Pancreas (tissue), 10 donors: ENCODE measurements around the gene CLN6. TPM values are rescaled to one million over a fixed set of nuclear protein-coding genes. Genes with fewer than 3 reads are reported as not detected.

Source experiments
- ATAC-seq, 4 donors: fragments of 200-7000 bp; cut with Tn5 transposase; one replicate each; pipeline versions ENCODE4 v1.8.0 to v1.9.1; 2020; ENCODE audit warnings: mild to moderate bottlenecking in 4 of 4, moderate library complexity in 4 of 4
- DNase-seq, 6 donors: peaks; one replicate each; pipeline ENCODE4 v3.0.0-alpha.2; 2020
- FAIRE-seq: peaks from 2 replicates; lab custom pipeline; 2012; peaks lifted over from hg19 to GRCh38; lab: Jason Lieb, UNC
- H3K27ac ChIP-seq, 4 donors: fragments of 200-600 bp; sonication (generic); 1 replicate in 3 of 4; 2 replicates in 1 of 4; pipeline versions ENCODE4 v1.5.0 to v1.8.0; 2020
- H3K27me3 ChIP-seq, 4 donors: fragments of 200-600 bp; one replicate each; pipeline ENCODE4 v1.8.0; 2021
- H3K36me3 ChIP-seq, 3 donors: fragments of 200-600 bp; sonication (generic) in 1 of 3; one replicate each; pipeline versions ENCODE4 v1.5.0 to v1.8.0; 2020 to 2021
- H3K4me1 ChIP-seq, 3 donors: fragments of 200-600 bp; one replicate each; pipeline ENCODE4 v1.8.0; 2021
- H3K4me3 ChIP-seq, 4 donors: fragments of 200-600 bp; sonication (generic) in 2 of 4; one replicate each; pipeline versions ENCODE4 v1.5.0 to v1.8.0; 2020 to 2021
- H3K9me3 ChIP-seq, 4 donors: fragments of 200-600 bp; one replicate each; pipeline ENCODE4 v1.8.0; 2021
- CTCF ChIP-seq, 4 donors: fragments of 200-600 bp; sonication (generic) in 3 of 4; IDR thresholded peaks; one replicate each; pipeline versions ENCODE4 v1.5.0 to v1.8.0; 2021; ENCODE audit warnings: antibody characterized with exemption in 4 of 4
- WGBS, 2 donors: extraction: QIAGEN DNeasy Blood & Tissue Kit; methylation state at CpG; one replicate each; pipeline ENCODE4 v1.1.7; 2013; 5-methylcytosine and 5-hydroxymethylcytosine counted together
- intact Hi-C, 3 donors: fragments of 100-400 bp; cut with DNase I; formaldehyde crosslinking; loops; one replicate each; pipeline versions ENCODE4 v1.11.1 to v1.14.2; 2022
- polyA plus RNA-seq, 2 donors: library from polyadenylated mRNA; stranded (reverse); fragments of 200-250 nt; gene quantifications; one replicate each; pipeline ENCODE4 v1.2.3, GENCODE V29; 2013
- total RNA-seq, 6 donors: library from RNA; stranded (reverse); fragmentation: NEBNext Ultra II Directional in 4 of 6; extraction: Animal tissue kit (Norgen Biotek cat#: 25700) in 4 of 6; gene quantifications; one replicate each; pipeline versions ENCODE4 v1.2.1 to v1.2.4, GENCODE V29; 2021 to 2023
- donor health status: healthy with polysubstance abuse.
- donor health status: DM: no; HTN: no; CAD: no; lungs with moderate emphysema.
- donor health status: DM: no; HTN: no; CAD: no.
- donor health status: control.
- donor health status: control.
- donor health status: Bipolar disorder and iron deficiency.
- donor health status: DM: yes; HTN: yes; CAD: no.
- donor health status: DM: no; HTN: no; CAD: no.
- donor health status: DM: no; HTN: no; CAD: no.
- donor health status: DM: yes; HTN: yes; CAD: no.

Gene CLN6
- total and polyA plus RNA-seq, 8 donors = 10.6 to 23.3 (median 13.6) TPM

GRCh38 chr15:68277131-68277602 lies 47.6 kb upstream of the CLN6 start:
- ATAC-seq (peak; percentile 5 to 31 (median 26)), DNase-seq (peak in 1 of 6 donors; percentile 67), FAIRE-seq (no peak)
- Histone ChIP-seq H3K9me3 (no peaks in the 10 kb centered on the region), H3K4me1 (peaks cover 6 to 34% (median 24%) of the 10 kb centered on the region in 3 donors), H3K4me3 (peak overlapping the region; percentile 84 to 96 (median 92)), H3K27me3 (no peaks in the 10 kb centered on the region), H3K36me3 (no peaks in the 10 kb centered on the region), H3K27ac (peak overlapping the region; percentile 91 to 97 (median 94))
- TF ChIP-seq CTCF (IDR thresholded peaks at IDR 0.05) = no peak
- 1% methylated on average over 25 of the region's 25 CpGs for WGBS, 2 donors
- intact Hi-C loops = no loop called here

DNA sequence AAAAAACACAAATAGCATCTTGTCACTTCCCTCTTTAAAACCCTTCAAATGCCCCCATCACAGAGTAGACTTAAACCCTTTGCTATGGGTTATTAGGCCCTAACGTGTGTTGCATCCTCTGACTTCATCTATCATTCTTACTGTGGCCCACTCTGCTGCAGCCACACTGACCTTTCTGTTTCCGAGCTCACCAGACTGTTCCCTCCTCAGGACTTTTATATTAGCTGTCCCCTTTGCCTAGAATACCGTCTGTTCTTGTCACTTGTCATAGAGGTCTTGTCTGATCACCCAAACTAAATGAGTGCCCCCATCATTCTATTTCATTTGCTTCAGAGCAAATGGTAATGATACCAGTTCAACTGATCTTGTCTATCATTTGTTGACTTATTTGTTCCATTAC lies 47.1 kb upstream of the CLN6 start:
- 44 to 61% methylated on average over 3 of the region's 3 CpGs for WGBS, 2 donors
- no peak for DNase-seq
- Histone ChIP-seq H3K36me3 (no peaks in the 10 kb centered on the region), H3K4me1 (peaks cover 6 to 31% (median 21%) of the 10 kb centered on the region in 3 donors), H3K27me3 (no peaks in the 10 kb centered on the region), H3K9me3 (no peaks in the 10 kb centered on the region), H3K4me3 (peak overlapping the region; percentile 84 to 96 (median 92)), H3K27ac (peak overlapping the region; percentile 91 to 97 (median 94))
- intact Hi-C loops = no loop called here
- no peak for TF ChIP-seq CTCF (IDR thresholded peaks at IDR 0.05)
- no peak for ATAC-seq
- no peak for FAIRE-seq

DNA sequence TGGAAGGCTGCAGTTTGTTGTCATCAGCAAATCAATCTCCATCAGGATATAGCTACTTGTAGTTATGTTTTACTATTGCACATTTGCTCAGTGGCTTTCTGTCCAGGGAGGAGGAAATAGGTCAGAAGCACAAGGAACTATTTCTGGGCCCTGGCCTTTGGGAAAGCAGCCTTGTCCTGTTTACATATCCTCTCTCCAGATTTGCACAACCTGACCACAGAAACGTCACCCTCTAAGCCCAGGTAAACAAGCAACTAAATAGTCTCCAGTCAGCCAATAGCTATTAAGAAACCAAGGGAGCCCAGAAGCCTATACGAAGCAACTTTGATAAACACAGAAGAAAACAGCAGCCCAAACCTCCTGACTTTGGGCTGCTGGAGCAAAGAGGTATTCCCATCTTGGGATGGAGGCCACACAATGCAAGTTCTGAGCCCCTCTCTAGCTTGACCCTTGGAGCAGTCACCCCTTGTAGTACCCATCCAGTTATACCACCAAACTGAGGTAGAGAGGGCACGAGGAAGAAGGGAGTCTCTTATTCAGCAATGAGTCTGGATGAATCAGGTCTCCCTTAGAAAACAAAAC lies 45.7 kb upstream of the CLN6 start:
- WGBS, 2 donors = 43 to 55% methylated on average over 3 of the region's 3 CpGs
- intact Hi-C loops = no loop called here
- Histone ChIP-seq H3K36me3 (no peaks in the 10 kb centered on the region), H3K27me3 (no peaks in the 10 kb centered on the region), H3K9me3 (no peaks in the 10 kb centered on the region), H3K4me1 (peaks cover 5 to 17% (median 16%) of the 10 kb centered on the region in 3 donors), H3K27ac (peak overlapping the region in 2 of 4 donors; percentile 10 to 70), H3K4me3 (no peak overlapping the region)
- no peak for TF ChIP-seq CTCF (IDR thresholded peaks at IDR 0.05)
- no peak for ATAC-seq
- no peak for FAIRE-seq
- DNase-seq = no peak

DNA sequence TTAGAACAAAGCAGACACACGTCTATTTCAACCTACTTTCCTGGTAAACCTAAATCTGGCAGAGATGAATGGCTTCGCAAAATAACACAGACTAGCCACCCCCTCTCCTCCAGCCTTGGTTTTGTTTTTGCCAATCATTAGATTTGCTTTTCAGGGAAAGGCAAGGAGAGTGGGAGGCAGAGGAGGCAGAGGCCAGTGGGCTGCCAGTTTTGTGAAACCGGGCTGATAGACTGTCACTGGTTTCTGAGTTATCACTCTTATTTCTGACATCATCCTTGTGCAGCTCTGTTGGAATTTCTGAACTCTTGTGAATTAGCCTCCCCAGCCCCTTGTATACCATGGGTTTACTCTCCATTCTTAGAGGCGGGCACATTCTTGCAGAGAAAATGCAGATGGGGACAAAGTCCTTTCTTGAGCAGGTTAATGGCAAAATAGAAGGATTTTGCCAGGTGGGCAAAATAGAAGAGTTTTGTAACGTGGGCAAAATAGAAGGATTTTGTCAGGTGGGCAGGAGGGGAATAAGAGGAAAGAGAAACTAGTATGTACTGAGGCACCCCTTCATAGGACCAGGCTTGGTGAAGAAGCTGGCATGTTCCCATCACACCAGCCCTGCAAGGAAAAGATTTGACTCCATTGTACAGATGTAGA lies 44.8 kb upstream of the CLN6 start:
- intact Hi-C loops = no loop called here
- WGBS, 2 donors = 49 to 66% methylated on average over 5 of the region's 5 CpGs
- Histone ChIP-seq H3K9me3 (no peaks in the 10 kb centered on the region), H3K4me1 (peaks cover 0 to 8% (median 6%) of the 10 kb centered on the region in 3 donors), H3K36me3 (no peaks in the 10 kb centered on the region), H3K27me3 (no peaks in the 10 kb centered on the region), H3K27ac (no peak overlapping the region), H3K4me3 (no peak overlapping the region)
- no peak for DNase-seq
- FAIRE-seq = no peak
- ATAC-seq = no peak
- TF ChIP-seq CTCF (IDR thresholded peaks at IDR 0.05) = no peak
